LoVo (cell line): ENCODE measurements around the gene CSNK1G2.

Experiments
- DNase-seq: peaks from one replicate; pipeline ENCODE4 v3.0.0-alpha.2; 2016; ENCODE audit warnings: low spot score

CSNK1G2 gene

GRCh38 chr19:1941146-1942077 is at the start of gene CSNK1G2:
CSNK1G2 (plus strand) TSS chr19:1941172; CDS start chr19:1969773, 28,601 bp downstream.
- DNase-seq: no peak

DNA sequence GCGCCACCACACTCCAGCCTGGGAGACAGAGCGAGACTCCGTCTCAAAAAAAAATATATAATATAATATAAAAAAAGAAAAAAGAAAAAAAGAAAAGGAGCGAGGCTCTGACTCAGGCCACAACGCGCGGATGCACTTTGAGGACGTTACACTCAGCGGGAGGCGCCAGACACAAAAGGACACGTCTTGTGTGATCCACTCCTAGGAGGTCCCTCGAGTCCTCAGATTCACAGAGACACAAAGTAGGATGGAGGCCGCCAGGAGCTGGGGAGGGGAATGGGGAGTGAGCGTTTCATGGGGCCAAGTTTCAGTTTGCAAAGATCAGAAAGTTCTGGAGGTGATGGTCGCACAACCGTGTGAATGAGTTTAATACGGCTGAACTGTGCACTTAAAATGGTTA is 47.2 kb upstream of the CSNK1G2 start:
- no peak for DNase-seq

- no peak for DNase-seq
Observed at GRCh38 chr19:1896508-1896907, 44.5 kb upstream of the CSNK1G2 start.

GRCh38 chr19:1901940-1902404 is 39.0 kb upstream of the CSNK1G2 start:
- DNase-seq: no peak

DNA sequence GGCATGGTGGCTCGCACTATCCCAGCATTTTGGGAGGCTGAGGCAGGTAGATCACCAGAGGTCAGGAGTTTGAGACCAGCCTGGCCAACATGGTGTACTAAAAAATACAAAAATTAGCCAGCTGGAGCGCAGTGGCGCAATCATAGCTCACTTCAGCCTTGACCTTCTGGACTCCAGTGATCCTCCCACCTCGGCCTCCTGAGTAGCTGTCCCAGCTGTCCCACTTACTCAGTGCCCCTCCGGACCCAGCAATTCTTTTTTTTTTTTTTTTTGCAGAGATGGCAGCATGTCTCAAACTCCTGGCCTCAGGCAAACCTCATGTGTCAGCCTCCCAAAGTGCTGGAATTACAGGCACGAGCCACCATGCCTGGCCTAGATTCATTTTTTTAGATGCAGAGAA is 38.0 kb upstream of the CSNK1G2 start:
- no peak for DNase-seq

GRCh38 chr19:1904860-1905109 is 36.2 kb upstream of the CSNK1G2 start:
- no peak for DNase-seq

- DNase-seq: peak; percentile 99
Observed at GRCh38 chr19:1905110-1905862, 35.7 kb upstream of the CSNK1G2 start, which contains the start of the genes ADAT3 and SCAMP4. ADAT3 (plus strand) TSS chr19:1905399; CDS start chr19:1912048, 6,649 bp downstream. SCAMP4 (plus strand) TSS chr19:1905399; CDS start chr19:1915020, 9,621 bp downstream.

- no peak for DNase-seq
Observed at GRCh38 chr19:1905863-1906375, 35.1 kb upstream of the CSNK1G2 start.

DNA sequence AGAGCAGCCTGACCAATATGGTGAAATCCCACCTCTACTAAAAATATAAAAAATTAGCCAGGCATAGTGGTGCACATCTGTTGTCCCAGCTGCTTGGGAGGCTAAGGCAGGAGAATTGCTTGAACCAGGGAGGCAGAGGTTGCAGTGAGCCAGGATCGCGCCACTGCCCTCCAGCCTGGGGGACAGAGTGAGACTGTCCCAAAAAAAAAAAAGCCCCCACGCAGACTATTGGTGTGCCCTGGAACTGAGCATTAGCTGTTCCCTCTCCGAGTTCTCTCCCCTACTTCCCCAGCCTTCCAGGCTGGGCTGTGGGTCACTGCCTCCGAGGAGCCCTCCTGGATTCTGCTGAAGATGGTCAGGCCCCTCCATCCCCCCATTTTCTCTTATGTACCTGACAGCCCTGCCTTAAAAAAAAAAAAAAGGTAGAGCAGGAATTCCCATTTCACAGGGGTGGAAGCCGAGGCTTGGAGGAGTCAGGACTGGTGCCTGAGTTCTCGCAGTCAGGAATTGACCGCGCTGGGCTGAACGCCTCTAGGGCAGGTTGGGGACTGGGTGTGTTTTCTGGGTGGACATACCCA is 33.9 kb upstream of the CSNK1G2 start:
- DNase-seq: no peak

DNA sequence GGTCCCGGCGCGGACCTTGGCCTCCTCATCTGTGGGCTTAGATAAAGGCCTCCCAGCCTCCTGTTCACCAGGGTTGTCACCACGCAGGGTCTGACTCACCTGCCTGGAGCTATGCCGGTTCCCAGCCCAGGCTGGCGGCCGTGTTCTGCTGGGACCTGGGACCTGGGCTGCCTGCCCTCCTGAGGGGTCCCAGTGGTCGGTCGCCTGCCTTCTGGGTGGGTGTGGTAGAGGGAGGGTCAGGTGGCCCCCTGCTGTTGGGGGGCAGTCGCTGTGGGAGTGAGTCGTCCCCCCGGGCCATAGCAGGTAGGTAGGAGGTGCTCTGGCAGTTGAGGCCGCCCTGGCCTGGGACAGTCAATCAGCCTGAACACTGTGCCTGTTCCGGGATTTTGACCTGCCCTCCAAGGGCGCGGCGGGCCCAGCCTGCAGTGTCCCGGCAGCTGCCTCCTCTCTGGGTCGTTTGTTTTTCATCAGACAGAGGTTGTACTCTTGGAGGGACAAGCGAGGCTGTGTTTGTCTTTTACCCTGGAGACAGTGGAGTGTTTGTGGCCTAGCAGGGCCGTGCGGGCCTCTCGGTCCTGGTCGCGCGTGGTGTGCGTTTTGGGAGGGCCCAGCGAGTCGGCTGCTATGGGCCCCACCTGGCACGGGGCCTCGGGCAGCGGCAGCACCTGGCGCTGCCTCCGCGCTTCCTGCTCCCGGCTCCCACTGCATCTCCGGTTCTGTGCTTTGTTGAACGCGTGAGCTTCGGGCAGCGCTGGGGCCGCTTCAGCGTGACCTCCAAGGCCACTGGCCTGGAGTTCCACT is 33.2 kb upstream of the CSNK1G2 start:
- no peak for DNase-seq

DNA sequence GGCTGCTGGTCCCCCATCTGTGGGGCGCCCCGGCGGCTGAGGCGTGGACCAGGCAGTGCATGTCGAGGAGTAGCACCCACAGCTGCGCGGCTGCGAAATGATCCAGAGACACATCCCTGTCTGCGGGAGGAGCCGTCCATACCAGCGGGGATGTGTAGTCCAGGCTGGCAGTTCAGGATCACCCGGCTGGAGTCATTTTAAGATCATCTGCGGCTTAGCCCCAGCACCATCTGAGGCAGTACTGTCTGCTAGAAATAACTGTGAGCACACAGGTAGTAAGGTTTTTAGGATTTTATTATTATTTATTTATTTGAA is 32.7 kb upstream of the CSNK1G2 start:
- no peak for DNase-seq

GRCh38 chr19:1909761-1910080 is 31.3 kb upstream of the CSNK1G2 start:
- no peak for DNase-seq

DNA sequence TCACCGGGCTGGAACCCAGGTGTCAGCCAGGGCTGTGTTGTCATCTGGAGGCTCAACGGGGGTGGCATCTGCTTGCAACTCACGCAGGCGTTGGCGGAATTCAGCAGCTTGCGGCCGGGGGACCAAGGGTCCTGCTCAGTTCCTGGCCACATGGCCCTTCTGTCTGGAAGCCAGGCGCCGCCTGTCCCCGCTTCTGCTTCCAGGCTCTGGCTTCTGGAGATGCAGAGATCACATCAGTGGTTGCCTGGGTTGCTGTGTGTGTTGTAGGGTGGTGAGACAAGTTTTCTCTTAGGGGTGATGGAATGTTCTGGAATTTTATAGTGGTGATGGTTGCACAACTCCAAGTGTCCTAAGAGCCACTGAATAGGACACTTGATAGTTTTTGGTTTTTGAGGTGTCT is 30.8 kb upstream of the CSNK1G2 start:
- DNase-seq: no peak

- DNase-seq: no peak
Observed at GRCh38 chr19:1911098-1911497, 29.9 kb upstream of the CSNK1G2 start.

DNA sequence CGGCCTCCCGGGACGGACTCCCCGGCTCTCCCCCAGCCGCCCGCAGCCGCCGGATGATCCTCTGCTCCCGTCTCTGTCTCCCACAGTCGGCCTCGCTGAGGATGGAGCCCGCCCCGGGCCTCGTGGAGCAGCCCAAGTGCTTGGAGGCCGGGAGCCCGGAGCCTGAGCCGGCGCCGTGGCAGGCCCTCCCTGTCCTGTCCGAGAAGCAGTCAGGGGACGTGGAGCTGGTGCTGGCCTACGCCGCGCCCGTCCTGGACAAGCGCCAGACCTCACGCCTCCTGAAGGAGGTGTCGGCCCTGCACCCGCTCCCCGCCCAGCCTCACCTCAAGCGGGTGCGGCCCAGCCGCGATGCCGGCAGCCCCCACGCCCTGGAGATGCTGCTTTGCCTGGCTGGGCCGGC is 29.0 kb upstream of the CSNK1G2 start:
- peak; percentile 33 for DNase-seq

- DNase-seq: no peak
Observed at GRCh38 chr19:1912760-1913505, 28.0 kb upstream of the CSNK1G2 start.

GRCh38 chr19:1913781-1914577 is 27.0 kb upstream of the CSNK1G2 start:
- DNase-seq: no peak

- DNase-seq: no peak
Observed at GRCh38 chr19:1914826-1915341, 26.1 kb upstream of the CSNK1G2 start.

- no peak for DNase-seq
Observed at GRCh38 chr19:1917146-1917545, 23.8 kb upstream of the CSNK1G2 start.

- DNase-seq: no peak
Observed at GRCh38 chr19:1917926-1918325, 23.0 kb upstream of the CSNK1G2 start.
